Activated naive CD4-positive, alpha-beta T cell treated with Interleukin-2 at 50 U/mL for 16 hours (primary cell): ENCODE data around the gene MIER1.
"Not testable (repeated sequence)": the region's sequence is repeated elsewhere in the genome, so short reads cannot be mapped to it uniquely, and the experiment has no call there.

ENCODE experiments used
- DNase-seq: peaks from one replicate; pipeline ENCODE4 v3.0.0-alpha.2; 2020

MIER1 gene

GRCh38 chr1:66940981-66941380, 16.2 kb downstream of the MIER1 start:
- DNase-seq: no peak

DNA sequence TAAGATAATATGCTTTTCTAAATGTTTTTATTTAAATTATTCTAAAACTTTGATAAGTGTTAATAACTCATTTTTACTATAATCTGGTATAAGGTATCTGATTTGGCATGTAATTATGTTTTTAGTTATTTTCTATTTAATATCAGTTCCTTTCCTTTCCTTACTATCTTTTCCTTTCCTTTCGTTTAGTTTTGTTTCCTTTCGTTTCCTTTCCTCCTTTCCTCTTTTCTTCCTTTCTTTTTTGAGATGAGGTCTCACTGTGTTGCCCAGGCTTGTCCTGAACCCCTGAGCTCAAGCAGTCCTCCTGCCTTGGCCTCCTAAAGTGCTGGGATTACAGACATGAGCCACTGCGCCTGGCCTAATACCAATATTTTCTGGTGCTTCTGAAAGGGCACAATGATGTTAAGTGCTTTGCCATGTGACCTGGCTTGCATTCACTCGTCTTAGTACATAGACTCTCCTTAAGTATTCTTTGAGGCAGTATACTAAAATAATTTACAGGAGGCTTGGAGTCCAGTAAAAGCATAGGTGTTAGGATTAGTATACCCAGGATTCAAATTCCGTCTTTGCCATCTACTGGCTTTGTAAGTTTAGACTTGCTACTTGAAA, 18.7 kb downstream of the MIER1 start:
- no peak for DNase-seq

- no peak for DNase-seq
These were observed 19.8 kb downstream of the MIER1 start for GRCh38 chr1:66944330-66945274.

DNA sequence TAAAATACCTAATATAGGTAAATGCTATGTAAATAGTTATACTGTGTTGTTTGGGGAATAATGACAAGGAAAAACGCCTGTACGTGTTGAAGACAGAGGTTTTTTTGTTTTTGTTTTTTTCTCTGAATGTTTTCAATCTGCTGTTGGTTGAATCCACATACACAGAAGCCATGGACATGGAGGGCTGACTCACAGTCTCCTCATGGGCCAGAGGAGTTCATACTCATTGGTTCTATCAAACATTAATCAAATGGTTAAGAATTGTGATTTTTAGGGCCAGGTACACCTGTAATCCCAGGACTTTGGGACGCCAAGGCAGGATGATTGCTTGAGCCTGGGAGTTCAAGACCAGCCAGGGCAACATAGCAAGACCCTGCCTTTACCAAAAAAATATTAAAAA, 20.5 kb downstream of the MIER1 start:
- DNase-seq: no peak

GRCh38 chr1:66947267-66947666, 22.5 kb downstream of the MIER1 start:
- no peak for DNase-seq

DNA sequence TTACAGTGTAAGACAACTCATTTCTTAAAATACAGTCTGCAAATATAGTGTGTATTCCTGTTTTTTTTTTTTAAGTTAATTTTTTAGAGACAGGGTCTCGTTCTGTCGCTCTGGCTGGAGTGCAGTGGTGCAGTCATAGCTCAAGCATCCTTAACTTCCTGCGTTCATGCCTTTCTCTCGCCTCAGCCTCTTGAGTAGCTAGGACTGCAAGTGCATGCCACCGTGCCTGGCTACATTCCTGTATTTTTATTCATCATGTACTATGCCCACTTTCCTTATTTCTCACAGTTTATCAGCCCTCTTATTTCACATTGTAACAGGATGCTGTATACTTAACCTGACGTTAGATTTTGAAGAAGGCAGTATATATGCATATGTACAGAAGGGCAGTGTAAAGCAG, 26.7 kb downstream of the MIER1 start:
- no peak for DNase-seq

GRCh38 chr1:66954208-66954607, 29.4 kb downstream of the MIER1 start:
- DNase-seq: no peak

GRCh38 chr1:66957938-66958337, 33.1 kb downstream of the MIER1 start:
- DNase-seq: no peak

GRCh38 chr1:66966188-66966873, 41.5 kb downstream of the MIER1 start:
- DNase-seq: not testable (repeated sequence)

- no peak for DNase-seq
These were observed 43.8 kb downstream of the MIER1 start for GRCh38 chr1:66968574-66968973.

DNA sequence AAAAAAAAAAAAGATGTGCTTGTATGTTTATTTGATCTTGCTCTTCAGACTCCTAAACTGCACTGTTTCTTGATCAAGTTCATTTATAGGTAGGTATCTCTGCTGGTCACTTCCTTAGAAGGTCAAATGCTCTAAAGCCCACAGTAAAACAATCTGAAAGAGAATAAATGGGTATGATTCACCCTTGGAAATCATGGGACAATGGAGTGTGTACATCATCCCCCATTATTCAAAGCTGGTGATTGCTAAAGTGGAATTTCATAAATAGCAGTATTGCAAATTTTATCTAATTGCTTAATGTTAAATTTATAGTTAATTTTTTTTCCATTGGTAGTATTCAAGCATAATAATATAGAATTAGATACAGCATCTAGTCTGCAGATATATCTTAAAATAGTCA, 53.4 kb downstream of the MIER1 start:
- no peak for DNase-seq

DNA sequence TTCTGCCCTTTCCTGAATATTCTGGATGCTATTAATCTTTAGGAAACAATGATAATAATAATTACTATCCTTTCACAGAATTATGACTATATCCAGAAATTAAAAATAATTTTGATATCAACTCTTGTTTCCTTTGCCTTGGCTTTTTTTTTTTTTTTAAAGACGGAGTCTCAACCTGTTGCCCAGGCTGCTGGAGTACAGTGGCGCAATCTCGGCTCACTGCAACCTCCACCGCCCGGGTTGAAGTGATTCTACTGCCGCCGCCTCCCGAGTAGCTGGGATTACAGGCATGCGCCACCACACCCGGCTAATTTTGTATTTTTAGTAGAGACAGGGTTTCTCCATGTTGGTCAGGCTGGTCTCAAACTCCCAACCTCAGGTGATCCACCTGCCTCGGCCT, 54.8 kb downstream of the MIER1 start:
- not testable (repeated sequence) for DNase-seq

DNA sequence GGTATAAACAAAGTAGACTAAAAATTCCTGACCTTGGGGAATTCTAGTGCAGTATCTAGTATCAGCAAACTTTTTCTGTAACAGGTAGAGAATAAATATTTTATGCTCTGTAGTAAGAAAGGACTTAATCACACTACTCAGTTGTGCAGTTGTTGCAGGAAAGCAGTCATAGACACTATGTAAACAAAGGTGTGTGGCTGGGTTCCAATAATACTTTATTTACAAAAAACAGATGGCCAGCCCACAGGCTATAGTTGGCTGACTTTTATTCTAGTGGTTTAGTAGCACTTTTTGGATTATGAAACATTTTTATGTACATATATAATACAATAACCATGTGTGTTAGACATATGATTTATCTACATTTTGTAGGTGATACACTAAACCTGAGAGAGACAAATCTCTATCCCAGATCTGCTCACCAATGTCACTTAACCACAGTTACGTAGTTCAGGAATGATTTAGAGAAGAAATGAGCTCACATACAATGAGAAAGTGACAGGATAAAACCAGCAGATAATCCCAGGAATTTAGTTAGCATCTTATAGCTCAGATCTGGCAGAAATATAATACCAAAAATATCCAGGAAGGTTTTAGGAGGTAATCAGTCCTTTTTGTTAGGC, 56.1 kb downstream of the MIER1 start:
- no peak for DNase-seq

DNA sequence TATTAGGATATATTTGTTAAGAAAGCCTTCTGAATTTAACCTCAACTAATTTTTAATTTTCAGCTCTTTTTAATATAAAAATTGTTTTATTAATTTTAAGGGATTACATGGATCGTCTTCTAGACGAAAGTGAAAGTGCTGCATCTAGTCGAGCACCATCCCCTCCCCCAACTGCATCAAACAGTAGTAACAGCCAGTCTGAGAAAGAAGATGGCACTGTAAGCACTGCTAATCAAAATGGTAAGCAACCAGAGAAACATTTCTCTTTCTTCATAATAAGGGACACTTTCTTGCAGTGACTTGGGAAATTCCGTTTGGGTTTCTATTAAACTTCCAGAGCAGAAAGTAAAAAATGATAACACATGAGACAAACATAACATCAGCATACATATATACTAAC, 56.9 kb downstream of the MIER1 start:
- DNase-seq: peak; percentile 38

GRCh38 chr1:66982561-66983260, 57.9 kb downstream of the MIER1 start:
- DNase-seq: no peak

DNA sequence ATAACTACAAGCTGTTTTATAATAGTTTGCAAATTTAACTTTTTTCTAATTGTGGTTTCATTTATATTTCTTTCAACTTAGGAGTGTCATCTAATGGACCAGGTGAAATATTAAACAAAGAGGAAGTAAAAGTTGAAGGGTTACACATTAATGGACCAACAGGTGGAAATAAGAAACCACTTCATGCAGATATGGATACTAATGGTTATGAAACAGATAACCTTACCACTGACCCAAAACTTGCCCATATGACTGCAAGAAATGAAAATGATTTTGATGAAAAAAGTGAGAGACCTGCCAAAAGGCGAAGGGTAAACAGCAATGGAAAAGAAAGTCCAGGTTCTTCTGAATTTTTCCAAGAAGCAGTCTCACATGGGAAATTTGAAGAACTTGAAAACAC, 59.7 kb downstream of the MIER1 start:
- no peak for DNase-seq

GRCh38 chr1:66985835-66986234, 61.0 kb downstream of the MIER1 start:
- no peak for DNase-seq

GRCh38 chr1:66993076-66993475, 68.3 kb downstream of the MIER1 start:
- DNase-seq: no peak

DNA sequence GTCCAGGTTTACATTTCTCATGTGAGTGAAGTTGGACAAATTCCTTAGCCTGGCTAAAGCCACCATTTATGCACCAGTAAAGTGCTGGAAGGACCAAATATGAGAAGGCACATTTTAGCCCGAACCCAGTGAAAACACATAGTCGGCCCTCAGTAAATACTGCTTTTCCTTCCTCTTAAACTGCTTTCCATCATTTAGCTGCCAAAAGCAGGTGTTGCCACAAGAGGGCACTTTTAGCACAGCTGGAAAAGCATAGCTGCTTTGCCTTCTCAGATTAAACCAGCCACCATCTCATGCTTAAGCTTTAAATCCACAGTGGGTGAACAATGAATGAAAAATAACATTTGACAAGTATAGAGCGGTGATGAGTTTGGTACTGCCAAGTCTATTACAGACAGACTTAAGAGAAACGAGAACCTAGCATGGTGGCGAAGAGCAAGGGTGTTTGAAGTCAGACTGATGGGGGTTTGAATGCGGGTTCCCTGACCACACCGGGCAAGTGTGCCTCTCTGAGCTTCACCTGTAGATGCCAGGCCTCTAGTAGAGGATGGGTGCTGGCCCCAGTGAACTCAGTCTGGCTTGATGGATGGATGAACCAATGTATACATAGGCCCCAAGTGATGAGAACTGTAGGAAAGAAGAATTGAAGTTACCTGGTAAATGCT, 71.4 kb downstream of the MIER1 start:
- DNase-seq: peak; percentile 64

- no peak for DNase-seq
These were observed 74.2 kb downstream of the MIER1 start for GRCh38 chr1:66998972-66999371.

DNA sequence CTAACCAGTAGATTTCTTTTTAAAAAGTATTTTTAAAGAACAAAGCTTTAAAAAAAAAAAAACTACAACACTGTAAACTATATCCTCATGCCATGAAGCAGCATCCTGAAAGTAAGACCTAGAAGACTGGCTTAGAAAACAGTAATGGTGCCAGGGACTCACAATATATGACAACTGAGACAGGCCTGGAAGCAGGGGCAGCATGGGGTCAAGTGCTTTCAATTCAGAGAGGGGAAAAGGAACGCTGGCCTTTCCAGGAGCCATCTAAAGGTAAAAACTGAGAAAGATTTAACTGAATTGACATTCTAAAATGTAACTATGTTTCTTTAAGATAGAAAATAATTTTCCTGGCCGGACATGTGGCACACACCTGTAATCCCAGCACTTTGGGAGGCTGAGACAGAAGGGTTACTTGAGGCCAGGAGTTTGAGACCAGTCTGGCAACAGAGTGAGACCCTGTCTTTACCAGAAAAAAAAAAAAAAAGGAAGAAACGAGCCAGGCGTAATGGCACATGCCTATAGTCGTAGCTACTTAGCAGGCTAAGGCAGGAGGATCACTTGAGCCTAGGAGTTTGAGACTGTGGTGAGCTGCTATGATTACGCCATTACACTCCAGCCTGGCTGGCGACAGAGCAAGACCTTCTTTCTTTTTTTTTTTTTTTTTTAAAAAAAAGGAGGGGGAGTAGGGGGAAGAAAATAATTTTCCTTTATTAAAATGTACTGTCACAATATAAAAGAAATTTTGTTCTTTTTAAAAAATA, 75.0 kb downstream of the MIER1 start:
- DNase-seq: no peak
